ENCODE data around the gene PRSS33.

Gene PRSS33

DNA sequence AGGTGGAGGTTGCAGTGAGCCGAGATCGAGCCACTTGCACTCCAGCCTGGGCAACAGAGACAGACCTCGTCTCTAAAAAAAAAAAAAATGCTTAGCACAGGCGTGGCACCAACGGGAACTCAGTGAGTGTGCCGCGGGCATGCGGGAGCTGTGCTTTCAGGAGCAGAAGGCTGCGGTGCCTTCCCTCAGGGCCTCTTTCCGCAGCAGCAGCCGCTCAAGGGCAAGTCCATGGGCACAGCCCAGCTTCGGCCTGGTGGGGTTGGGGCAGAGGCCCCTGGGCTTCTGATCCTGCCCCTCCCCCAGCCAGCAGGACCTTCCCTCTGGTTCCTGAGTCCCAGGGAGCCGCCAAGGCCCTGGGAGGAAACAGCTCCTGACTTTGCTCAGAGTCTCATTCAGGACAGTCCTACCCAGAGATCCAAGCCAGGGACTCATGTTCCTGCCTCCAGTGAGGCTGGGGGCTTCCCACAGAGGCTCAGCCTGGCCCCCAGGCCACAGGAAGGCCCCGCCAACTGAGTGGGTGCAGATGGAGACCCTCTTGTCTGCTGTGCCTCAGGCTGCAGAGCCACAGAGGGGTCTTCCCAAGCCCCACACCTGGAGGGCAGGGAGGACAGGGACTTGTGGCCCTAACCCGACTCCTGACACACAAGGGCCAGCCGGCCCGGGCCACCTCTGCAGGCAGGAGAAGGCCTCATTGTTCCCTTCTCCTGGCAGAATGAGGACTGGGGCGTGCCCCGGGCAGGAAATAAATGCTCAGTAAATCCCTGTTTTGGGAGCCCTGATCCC lies 39.4 kb upstream of the PRSS33 start:
- no peak for TF ChIP-seq CTCF (IDR thresholded peaks at IDR 0.05; ENCODE audit: borderline replicate concordance, insufficient read depth, low read depth, low read length)
- no peak overlapping the region for H3K4me3 ChIP-seq (ENCODE audit: low read depth, low read length)

- H3K4me3 ChIP-seq (ENCODE audit: low read depth, low read length) = no peak overlapping the region
- no peak for TF ChIP-seq CTCF (IDR thresholded peaks at IDR 0.05; ENCODE audit: borderline replicate concordance, insufficient read depth, low read depth, low read length)
These were observed 38.5 kb upstream of the PRSS33 start for GRCh38 chr16:2825906-2826305.

- no peak for TF ChIP-seq CTCF (IDR thresholded peaks at IDR 0.05; ENCODE audit: borderline replicate concordance, insufficient read depth, low read depth, low read length)
- no peak overlapping the region for H3K4me3 ChIP-seq (ENCODE audit: low read depth, low read length)
These were observed 37.8 kb upstream of the PRSS33 start for GRCh38 chr16:2825049-2825742.

- TF ChIP-seq CTCF (IDR thresholded peaks at IDR 0.05; ENCODE audit: borderline replicate concordance, insufficient read depth, low read depth, low read length) = no peak
- no peak overlapping the region for H3K4me3 ChIP-seq (ENCODE audit: low read depth, low read length)
These were observed 37.3 kb upstream of the PRSS33 start for GRCh38 chr16:2824626-2825025.

GRCh38 chr16:2822496-2822895 lies 35.1 kb upstream of the PRSS33 start:
- H3K4me3 ChIP-seq (ENCODE audit: low read depth, low read length) = no peak overlapping the region
- no peak for TF ChIP-seq CTCF (IDR thresholded peaks at IDR 0.05; ENCODE audit: borderline replicate concordance, insufficient read depth, low read depth, low read length)

GRCh38 chr16:2822158-2822495 lies 34.8 kb upstream of the PRSS33 start:
- no peak for TF ChIP-seq CTCF (IDR thresholded peaks at IDR 0.05; ENCODE audit: borderline replicate concordance, insufficient read depth, low read depth, low read length)

More at GRCh38 chr16:2822158-2822495, 34.8 kb upstream of the PRSS33 start:
- H3K4me3 ChIP-seq (ENCODE audit: low read depth, low read length) = no peak overlapping the region

Data from GM12875 (cell line).